T-helper 1 cell treated with Interleukin-12 subunit alpha and Interleukin-12 subunit beta and Interleukin-4 antibody, amounts not matched to agents 30 μg/mL and 1 μg/mL, for 36 hours (primary cell): ENCODE results near the gene ADAMTS6.

ENCODE experiments used
- H3K27ac Mint-ChIP-seq: one replicate; pipeline ENCODE4 v1.8.0; 2021; ENCODE audit warnings: mild to moderate bottlenecking, mixed read lengths
- H3K27me3 Mint-ChIP-seq: one replicate; pipeline ENCODE4 v1.8.0; 2021; ENCODE audit warnings: low read depth, mixed read lengths
- H3K36me3 Mint-ChIP-seq: one replicate; pipeline ENCODE4 v1.8.0; 2021; ENCODE audit warnings: low read depth, mixed read lengths
- H3K4me1 Mint-ChIP-seq: one replicate; pipeline ENCODE4 v1.8.0; 2021; ENCODE audit warnings: low read depth, mixed read lengths
- H3K4me3 Mint-ChIP-seq: one replicate; pipeline ENCODE4 v1.8.0; 2021; ENCODE audit warnings: mild to moderate bottlenecking, moderate library complexity, mixed read lengths
- H3K9me3 Mint-ChIP-seq: one replicate; pipeline ENCODE4 v1.8.0; 2021; ENCODE audit warnings: mixed read lengths

The ADAMTS6 gene

DNA sequence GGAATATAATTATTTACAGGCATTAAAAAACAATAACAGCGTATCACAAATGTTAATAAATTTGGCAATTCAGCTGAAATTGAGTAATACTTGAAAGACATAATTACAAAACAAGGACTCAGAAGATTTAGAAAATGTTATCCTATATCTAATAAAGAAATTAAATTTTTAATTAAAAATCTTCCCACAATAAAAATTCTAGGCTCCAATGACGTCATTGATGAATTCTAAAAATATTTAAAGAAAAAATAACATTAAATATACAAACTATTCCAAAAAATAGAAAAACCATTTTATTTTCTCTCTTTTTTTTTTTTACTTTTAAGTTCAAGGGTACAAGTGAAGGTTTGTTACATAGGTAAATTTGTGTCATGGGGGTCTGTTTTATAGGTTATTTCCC lies 161.5 kb downstream of the ADAMTS6 start:
- peaks cover 6% of the 10 kb centered on the region for H3K9me3 Mint-ChIP-seq
- H3K27me3 Mint-ChIP-seq, result no peaks in the 10 kb centered on the region
- no peak overlapping the region for H3K27ac Mint-ChIP-seq
- H3K36me3 Mint-ChIP-seq, result no peaks in the 10 kb centered on the region
- no peak overlapping the region for H3K4me3 Mint-ChIP-seq
- H3K4me1 Mint-ChIP-seq, result no peaks in the 10 kb centered on the region

DNA sequence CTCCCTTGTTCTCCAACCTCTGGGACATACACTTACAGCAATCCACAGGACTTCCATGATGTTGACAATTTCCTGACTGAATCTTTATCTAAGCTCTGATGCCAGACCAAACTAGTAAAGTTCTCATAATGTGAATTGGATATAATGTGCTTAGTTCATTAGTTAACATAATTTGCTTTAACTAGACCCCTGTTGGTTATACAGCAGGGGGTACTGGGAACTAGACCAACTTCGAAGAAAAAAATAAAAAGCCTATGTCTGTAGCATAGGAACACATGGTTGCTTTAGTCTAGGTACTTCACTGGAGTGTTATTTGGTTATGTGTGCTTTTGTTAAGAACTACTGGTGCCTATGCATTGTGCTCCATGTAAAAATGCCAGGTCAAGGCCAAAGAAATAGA lies 173.8 kb downstream of the ADAMTS6 start:
- Mint-ChIP-seq H3K9me3 (no peaks in the 10 kb centered on the region), H3K4me1 (no peaks in the 10 kb centered on the region), H3K4me3 (no peak overlapping the region), H3K27ac (no peak overlapping the region), H3K36me3 (no peaks in the 10 kb centered on the region), H3K27me3 (no peaks in the 10 kb centered on the region)

DNA sequence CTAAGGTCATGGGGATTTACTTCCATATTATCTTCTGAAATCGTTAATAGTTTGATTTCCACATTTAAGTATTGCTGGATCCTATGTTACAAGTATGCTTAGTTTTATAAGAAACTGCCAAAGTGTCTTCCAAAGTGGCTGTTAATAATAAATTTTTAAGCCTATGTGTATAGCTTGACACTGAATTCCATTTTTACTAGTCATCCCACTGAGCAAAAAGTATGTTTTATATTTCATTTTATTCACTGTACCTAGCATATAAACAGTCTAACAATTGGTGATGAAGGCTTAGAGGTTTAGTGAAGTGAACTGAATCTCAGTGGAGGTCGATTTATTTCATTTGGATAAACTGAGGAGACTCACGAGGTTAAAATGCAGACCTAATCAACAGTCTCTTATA lies 174.6 kb downstream of the ADAMTS6 start:
- Mint-ChIP-seq H3K27ac (no peak overlapping the region), H3K4me1 (no peaks in the 10 kb centered on the region), H3K4me3 (no peak overlapping the region), H3K9me3 (no peaks in the 10 kb centered on the region), H3K27me3 (no peaks in the 10 kb centered on the region), H3K36me3 (no peaks in the 10 kb centered on the region)

DNA sequence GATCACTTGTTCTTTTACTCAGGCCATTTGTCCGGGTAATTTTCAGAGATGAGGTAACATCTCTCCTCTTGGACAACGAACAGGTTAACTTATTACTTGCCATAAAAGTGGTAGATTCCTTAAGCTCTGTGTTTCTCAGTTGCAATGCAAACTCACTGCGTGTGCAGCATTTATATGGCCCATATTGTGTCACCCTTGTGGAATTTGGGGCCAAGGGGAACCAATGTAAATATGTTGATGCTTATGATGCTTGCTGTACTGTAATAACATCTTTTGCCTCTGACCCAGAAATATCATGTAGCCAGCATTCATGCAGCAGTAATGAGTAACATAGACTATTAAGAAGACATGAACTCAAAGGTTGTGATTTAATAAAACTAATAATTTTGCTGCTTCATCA lies 175.8 kb downstream of the ADAMTS6 start:
- H3K27ac Mint-ChIP-seq, result no peak overlapping the region
- no peaks in the 10 kb centered on the region for H3K36me3 Mint-ChIP-seq
- no peaks in the 10 kb centered on the region for H3K27me3 Mint-ChIP-seq
- H3K4me3 Mint-ChIP-seq, result no peak overlapping the region
- no peaks in the 10 kb centered on the region for H3K4me1 Mint-ChIP-seq
- H3K9me3 Mint-ChIP-seq, result no peaks in the 10 kb centered on the region

DNA sequence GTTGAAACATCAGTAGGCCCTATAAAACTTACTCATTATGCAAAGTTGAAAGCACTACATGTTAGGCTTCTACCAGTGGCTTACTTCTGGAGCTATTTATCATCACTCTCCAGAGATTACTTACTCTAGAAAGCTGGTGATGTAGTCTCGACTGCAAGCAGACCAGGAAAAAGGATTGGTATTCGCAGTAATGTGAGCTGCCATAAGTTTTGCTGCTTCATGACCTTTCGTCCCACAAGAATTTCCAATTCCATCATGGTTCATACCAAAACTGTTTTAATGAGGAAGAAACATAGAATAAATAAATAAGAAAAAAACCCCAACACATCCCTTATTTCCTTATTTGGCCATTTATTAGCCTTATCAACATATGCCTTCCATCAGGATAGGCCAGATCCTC lies 181.9 kb downstream of the ADAMTS6 start:
- H3K9me3 Mint-ChIP-seq, result no peaks in the 10 kb centered on the region
- no peaks in the 10 kb centered on the region for H3K27me3 Mint-ChIP-seq
- no peak overlapping the region for H3K27ac Mint-ChIP-seq
- no peaks in the 10 kb centered on the region for H3K36me3 Mint-ChIP-seq
- no peaks in the 10 kb centered on the region for H3K4me1 Mint-ChIP-seq
- no peak overlapping the region for H3K4me3 Mint-ChIP-seq

DNA sequence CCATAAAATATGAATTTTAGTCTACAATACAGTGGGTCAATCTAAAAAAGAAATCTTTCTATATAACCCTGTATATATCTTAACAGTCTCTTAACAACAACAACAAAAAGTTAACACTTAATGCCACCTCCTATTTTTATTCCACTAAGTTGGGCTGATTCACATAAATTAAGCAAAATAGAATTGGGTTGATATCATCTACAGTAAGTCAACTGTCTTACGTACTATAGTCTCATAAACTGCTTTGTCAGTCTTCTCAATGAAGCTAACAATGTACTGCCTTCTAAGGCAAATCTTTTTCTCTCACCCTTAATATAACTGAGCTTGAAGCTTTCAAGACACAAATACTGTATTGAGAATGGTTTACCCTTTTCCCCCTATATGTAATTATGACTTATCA lies 185.7 kb downstream of the ADAMTS6 start:
- no peak overlapping the region for H3K4me3 Mint-ChIP-seq

DNA sequence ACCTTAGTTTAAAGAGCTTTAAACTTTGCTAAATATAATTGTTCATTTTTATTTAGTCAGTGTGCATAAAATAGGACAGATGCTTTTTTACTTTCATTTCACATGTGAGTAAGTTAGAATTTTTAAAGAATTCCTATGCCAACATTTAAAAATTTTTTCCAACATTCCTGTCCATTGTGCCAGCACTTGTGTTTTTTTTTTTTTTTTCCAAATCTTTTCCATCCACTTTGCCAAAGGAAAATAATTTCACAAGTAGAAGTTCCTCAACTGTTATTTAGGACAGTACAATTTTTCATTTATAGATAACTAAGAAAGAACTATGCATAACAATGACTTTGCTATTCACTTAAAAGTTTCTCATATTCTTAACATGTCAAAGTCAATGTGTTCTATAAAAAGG lies 189.5 kb downstream of the ADAMTS6 start:
- Mint-ChIP-seq H3K27ac (no peak overlapping the region), H3K4me3 (no peak overlapping the region), H3K36me3 (no peaks in the 10 kb centered on the region), H3K9me3 (no peaks in the 10 kb centered on the region), H3K27me3 (no peaks in the 10 kb centered on the region), H3K4me1 (no peaks in the 10 kb centered on the region)

More for the DNA sequence above, 185.7 kb downstream of the ADAMTS6 start:
- Mint-ChIP-seq H3K27ac (no peak overlapping the region), H3K27me3 (no peaks in the 10 kb centered on the region), H3K36me3 (no peaks in the 10 kb centered on the region), H3K4me1 (no peaks in the 10 kb centered on the region), H3K9me3 (no peaks in the 10 kb centered on the region)

DNA sequence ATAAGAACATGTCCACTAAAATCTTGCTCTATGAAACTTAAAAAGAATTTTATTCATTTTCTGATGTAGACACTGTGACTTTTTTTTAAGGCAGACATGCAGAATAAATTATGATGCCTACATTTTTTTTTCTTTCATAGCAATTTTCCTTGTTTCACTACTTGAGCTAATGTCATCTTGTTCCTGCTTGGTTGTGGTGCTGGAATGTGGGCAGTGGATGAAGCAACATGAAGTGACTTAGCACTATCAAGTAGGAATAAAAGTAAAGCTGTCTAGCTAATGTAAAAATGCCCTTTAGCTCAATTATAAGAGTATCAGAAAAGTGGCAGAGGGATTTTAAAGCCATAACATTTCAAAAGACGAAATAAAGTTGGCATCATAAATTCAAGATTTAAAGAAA lies 191.0 kb downstream of the ADAMTS6 start:
- Mint-ChIP-seq H3K4me3 (no peak overlapping the region), H3K27ac (no peak overlapping the region), H3K9me3 (no peaks in the 10 kb centered on the region), H3K36me3 (no peaks in the 10 kb centered on the region), H3K4me1 (no peaks in the 10 kb centered on the region), H3K27me3 (no peaks in the 10 kb centered on the region)

DNA sequence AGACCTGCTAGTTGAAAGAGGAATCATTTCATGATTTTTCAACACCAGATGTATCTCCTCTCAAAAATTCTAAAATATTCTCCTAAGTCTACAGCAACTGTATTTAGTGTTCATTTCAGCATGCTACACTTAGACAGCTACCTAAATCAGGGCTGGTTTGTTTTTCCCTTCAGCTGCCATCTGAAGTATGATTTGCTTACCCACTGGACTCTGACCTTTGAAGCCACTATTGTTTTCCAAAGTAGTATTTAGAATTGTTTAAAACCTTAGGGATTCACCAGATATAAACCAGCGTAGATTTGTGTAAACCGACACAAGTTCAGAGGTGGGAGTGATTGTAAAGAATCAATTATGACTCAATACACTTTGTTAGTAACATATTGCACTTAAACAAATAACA lies 193.1 kb downstream of the ADAMTS6 start:
- Mint-ChIP-seq H3K27me3 (no peaks in the 10 kb centered on the region), H3K4me3 (no peak overlapping the region), H3K36me3 (no peaks in the 10 kb centered on the region), H3K4me1 (no peaks in the 10 kb centered on the region), H3K9me3 (no peaks in the 10 kb centered on the region), H3K27ac (no peak overlapping the region)

DNA sequence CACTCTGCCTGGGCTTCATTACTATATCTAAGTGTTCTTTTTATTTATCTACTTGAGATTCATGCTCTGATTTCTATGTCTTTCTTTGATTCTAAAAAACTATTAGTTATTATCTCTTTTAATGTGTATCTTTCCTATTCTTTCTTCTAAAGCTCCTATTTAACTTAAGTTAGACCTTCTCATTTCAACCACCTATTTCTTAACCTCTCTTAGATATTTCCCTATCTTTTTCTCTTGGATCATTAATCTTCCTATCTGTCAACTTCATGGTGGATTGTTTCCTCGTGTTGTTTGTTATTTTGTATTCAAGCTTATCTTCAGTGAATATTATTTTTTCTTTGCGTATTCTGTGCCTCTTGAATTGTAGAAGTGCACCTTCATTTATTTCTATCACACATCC lies 202.1 kb downstream of the ADAMTS6 start:
- Mint-ChIP-seq H3K36me3 (no peaks in the 10 kb centered on the region), H3K9me3 (no peaks in the 10 kb centered on the region), H3K27ac (no peak overlapping the region), H3K4me3 (no peak overlapping the region), H3K4me1 (no peaks in the 10 kb centered on the region), H3K27me3 (peaks cover 4% of the 10 kb centered on the region)

DNA sequence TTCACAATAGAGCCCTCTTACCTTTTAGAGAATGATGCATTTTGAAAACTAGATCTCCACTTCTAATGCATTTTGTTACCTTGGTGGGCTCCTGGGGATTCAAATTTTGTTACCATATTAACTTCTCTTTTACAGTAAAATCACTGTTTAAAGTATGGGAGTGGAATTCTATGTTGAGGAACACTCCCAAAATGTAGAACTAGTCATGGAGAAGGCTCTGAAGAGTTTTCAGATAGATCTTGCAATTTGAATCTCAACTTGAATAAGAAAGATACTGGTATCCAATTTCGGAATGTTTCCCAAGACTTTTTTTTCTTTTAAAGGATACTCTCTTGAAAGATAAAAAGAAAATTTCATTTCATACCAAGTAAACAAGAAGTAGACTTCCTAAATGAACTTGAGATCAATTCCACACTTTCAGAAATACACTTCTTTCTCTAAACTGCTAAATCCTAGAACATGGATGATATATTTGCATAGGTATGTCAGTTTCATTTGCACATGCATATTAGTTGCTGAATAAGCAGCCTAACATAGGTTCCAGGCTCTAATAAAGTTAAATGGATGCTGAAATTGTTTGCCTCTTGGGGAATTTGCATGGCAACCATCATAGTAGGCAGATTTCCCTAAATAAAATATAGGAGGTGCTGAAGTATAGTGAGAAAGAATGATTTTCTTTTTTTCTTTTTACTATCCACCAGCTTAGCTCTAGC lies 205.4 kb downstream of the ADAMTS6 start:
- no peak overlapping the region for H3K4me3 Mint-ChIP-seq
- no peaks in the 10 kb centered on the region for H3K9me3 Mint-ChIP-seq
- no peaks in the 10 kb centered on the region for H3K36me3 Mint-ChIP-seq
- no peak overlapping the region for H3K27ac Mint-ChIP-seq
- H3K27me3 Mint-ChIP-seq, result peaks cover 4% of the 10 kb centered on the region
- H3K4me1 Mint-ChIP-seq, result no peaks in the 10 kb centered on the region

DNA sequence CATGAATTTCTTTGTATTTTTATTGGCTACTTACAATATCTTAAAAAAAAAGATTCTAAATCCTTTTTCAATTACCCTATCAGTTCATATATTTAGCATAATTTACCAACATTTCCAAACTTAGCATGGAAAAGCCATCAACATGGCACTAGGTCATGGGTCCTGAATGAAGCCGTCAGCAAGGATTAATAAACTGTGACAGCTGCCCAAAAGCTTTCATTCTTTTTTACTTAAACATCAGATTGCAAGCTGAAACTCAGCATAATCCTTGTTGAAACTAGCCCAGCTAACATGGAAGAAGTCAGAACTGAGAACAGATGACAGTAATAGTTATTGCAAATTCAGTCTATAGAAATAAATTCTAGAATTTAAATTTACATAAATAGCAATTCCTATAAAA lies 209.8 kb downstream of the ADAMTS6 start:
- Mint-ChIP-seq H3K27me3 (peaks cover 4% of the 10 kb centered on the region), H3K9me3 (no peaks in the 10 kb centered on the region), H3K27ac (no peak overlapping the region), H3K4me3 (no peak overlapping the region), H3K36me3 (no peaks in the 10 kb centered on the region), H3K4me1 (no peaks in the 10 kb centered on the region)

DNA sequence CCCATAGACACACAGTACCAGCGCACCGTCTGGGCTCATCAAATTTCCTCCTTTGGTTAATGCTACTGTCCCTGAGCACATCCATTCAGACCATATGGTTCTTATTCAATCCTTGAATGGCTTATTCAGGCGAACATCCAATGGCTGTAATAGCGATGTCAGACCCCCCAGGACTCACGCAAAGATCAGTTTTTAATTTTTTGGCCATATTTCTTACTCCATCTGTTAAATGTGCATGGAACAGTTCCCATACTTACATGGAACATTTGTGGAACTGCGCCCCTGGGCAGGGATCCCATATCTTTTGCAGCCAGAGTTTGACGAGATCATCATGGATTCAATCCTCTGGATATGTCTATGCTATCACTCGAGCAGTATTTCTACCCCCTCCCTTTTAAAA lies 213.2 kb downstream of the ADAMTS6 start:
- Mint-ChIP-seq H3K27ac (no peak overlapping the region), H3K27me3 (no peaks in the 10 kb centered on the region), H3K4me3 (no peak overlapping the region), H3K36me3 (no peaks in the 10 kb centered on the region), H3K9me3 (no peaks in the 10 kb centered on the region), H3K4me1 (no peaks in the 10 kb centered on the region)

DNA sequence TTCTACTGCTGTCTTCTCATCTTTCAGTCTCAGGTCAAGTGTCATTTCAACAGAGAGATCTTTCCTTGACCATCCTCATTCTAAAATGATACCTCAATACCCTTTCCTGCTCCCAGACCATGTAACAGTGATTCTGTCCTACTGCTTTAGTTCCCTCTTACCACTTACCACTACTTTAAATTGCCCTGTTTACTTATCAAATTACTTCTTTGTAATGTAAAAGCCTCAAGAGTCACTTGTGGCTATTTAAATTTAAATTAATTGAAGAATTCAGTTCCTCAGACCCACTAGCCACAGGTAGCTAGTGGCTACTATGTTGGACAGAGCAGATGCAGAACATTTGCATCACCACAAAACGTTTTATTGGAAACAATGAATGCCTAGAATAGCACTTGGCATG lies 217.3 kb downstream of the ADAMTS6 start:
- H3K27ac Mint-ChIP-seq, result no peak overlapping the region
- no peaks in the 10 kb centered on the region for H3K36me3 Mint-ChIP-seq
- H3K9me3 Mint-ChIP-seq, result no peaks in the 10 kb centered on the region
- no peaks in the 10 kb centered on the region for H3K4me1 Mint-ChIP-seq
- H3K27me3 Mint-ChIP-seq, result peaks cover 4% of the 10 kb centered on the region
- H3K4me3 Mint-ChIP-seq, result no peak overlapping the region

DNA sequence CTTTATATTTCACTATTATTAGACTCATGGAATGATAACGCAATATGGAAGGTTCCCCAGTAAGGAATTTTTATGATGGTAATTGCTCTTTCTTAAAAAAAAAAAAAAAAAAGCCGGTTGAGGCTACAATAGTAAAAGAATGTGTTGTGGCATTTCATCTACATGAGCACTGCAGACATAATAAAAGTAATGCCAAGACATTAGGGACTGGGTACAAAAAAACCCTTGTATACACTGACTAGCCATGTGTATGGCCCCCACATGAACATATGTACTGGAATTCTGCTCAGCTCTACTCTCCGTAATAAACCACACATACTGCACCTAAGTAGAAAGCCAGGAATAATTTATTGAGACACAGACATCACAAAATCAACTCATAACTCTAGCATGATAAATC lies 218.4 kb downstream of the ADAMTS6 start:
- H3K4me3 Mint-ChIP-seq, result no peak overlapping the region
- H3K36me3 Mint-ChIP-seq, result no peaks in the 10 kb centered on the region
- no peaks in the 10 kb centered on the region for H3K4me1 Mint-ChIP-seq
- H3K27me3 Mint-ChIP-seq, result peaks cover 4% of the 10 kb centered on the region
- no peaks in the 10 kb centered on the region for H3K9me3 Mint-ChIP-seq
- no peak overlapping the region for H3K27ac Mint-ChIP-seq

DNA sequence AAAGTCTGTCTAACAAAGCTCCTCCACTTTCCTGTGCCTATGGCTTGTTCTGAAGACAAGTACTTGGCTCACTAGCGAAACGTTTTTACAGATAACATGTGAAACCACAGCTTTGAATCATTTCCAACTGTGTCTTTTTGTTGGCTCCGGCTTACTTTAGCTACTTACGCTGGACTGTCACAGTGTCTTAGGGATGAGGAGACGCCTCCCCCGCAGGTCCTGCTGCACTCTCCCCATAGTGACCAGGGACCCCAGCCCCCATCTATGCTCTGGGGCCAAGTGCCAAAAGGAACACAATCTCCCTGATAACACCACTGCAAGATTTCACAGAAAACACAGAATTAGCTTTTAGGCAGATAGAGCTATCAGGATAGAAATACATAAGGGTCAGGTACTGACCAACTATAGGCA lies 219.1 kb downstream of the ADAMTS6 start:
- H3K27me3 Mint-ChIP-seq, result peaks cover 4% of the 10 kb centered on the region
- no peaks in the 10 kb centered on the region for H3K36me3 Mint-ChIP-seq
- H3K4me3 Mint-ChIP-seq, result no peak overlapping the region
- no peaks in the 10 kb centered on the region for H3K4me1 Mint-ChIP-seq
- H3K9me3 Mint-ChIP-seq, result no peaks in the 10 kb centered on the region
- no peak overlapping the region for H3K27ac Mint-ChIP-seq
